C4-2B (cell line): ENCODE data around the gene SDS.

Source experiments
- H3K27ac ChIP-seq: fragments of 450-650 bp; 2 replicates; pipeline ENCODE4 v1.5.1; 2017
- CTCF ChIP-seq: fragments of 450-650 bp; conservative IDR thresholded peaks from 2 replicates; pipeline ENCODE4 v1.5.1; 2017; ENCODE audit warnings: mild to moderate bottlenecking
- ZFX ChIP-seq: fragments of 450-650 bp; IDR thresholded peaks from 2 replicates; pipeline ENCODE4 v1.6.1; 2017

SDS gene

GRCh38 chr12:113368331-113368730, 35.4 kb downstream of the SDS start:
- H3K27ac ChIP-seq: no peak overlapping the region
- no peak for TF ChIP-seq ZFX
- no peak for TF ChIP-seq CTCF

GRCh38 chr12:113366827-113367226, 36.9 kb downstream of the SDS start:
- H3K27ac ChIP-seq: no peak overlapping the region
- no peak for TF ChIP-seq ZFX
- no peak for TF ChIP-seq CTCF

- TF ChIP-seq ZFX: no peak
- no peak for TF ChIP-seq CTCF
Observed at GRCh38 chr12:113365639-113366395, 37.9 kb downstream of the SDS start.

GRCh38 chr12:113364698-113365097, 39.0 kb downstream of the SDS start:
- no peak for TF ChIP-seq ZFX
- no peak for TF ChIP-seq CTCF
- no peak overlapping the region for H3K27ac ChIP-seq

More at GRCh38 chr12:113365639-113366395, 37.9 kb downstream of the SDS start:
- no peak overlapping the region for H3K27ac ChIP-seq

- no peak for TF ChIP-seq ZFX
- TF ChIP-seq CTCF: no peak
- H3K27ac ChIP-seq: no peak overlapping the region
Observed at GRCh38 chr12:113361574-113362370, 41.9 kb downstream of the SDS start.

- H3K27ac ChIP-seq: no peak overlapping the region
- TF ChIP-seq CTCF (no peak), ZFX (no peak)
Observed at GRCh38 chr12:113359939-113360748, 43.5 kb downstream of the SDS start.
